ENCODE data around the gene NUMBL.
A peak's percentile ranks its signal among the peaks of the same experiment; 100 is the strongest.
"Not testable (repeated sequence)": the region's sequence is repeated elsewhere in the genome, so short reads cannot be mapped to it uniquely, and the experiment has no call there.

The NUMBL gene

GRCh38 chr19:40690050-40690692, at the start of gene NUMBL:
Gene NUMBL (minus strand): TSS chr19:40690651. CDS start chr19:40690483, 168 bp downstream.
- peak; percentile 98 for DNase-seq (ENCODE audit: low spot score)

GRCh38 chr19:40739030-40739839, 48.8 kb upstream of the NUMBL start:
- DNase-seq (ENCODE audit: low spot score): no peak

- no peak for DNase-seq (ENCODE audit: low spot score)
These were observed 46.7 kb upstream of the NUMBL start for GRCh38 chr19:40737102-40737644.

GRCh38 chr19:40736661-40737060, 46.2 kb upstream of the NUMBL start:
- no peak for DNase-seq (ENCODE audit: low spot score)

- no peak for DNase-seq (ENCODE audit: low spot score)
These were observed 44.7 kb upstream of the NUMBL start for GRCh38 chr19:40735013-40735771.

- DNase-seq (ENCODE audit: low spot score): no peak
These were observed 42.7 kb upstream of the NUMBL start for GRCh38 chr19:40733149-40733548.

- DNase-seq (ENCODE audit: low spot score): not testable (repeated sequence)
These were observed 41.9 kb upstream of the NUMBL start for GRCh38 chr19:40732304-40732703.

GRCh38 chr19:40730065-40730464, 39.6 kb upstream of the NUMBL start:
- DNase-seq (ENCODE audit: low spot score): not testable (repeated sequence)

- DNase-seq (ENCODE audit: low spot score): no peak
These were observed 35.8 kb upstream of the NUMBL start for GRCh38 chr19:40726279-40726678.

GRCh38 chr19:40724855-40725254, 34.4 kb upstream of the NUMBL start:
- no peak for DNase-seq (ENCODE audit: low spot score)

- DNase-seq (ENCODE audit: low spot score): no peak
These were observed 33.9 kb upstream of the NUMBL start for GRCh38 chr19:40724315-40724714.

GRCh38 chr19:40723661-40724254, 33.3 kb upstream of the NUMBL start:
- DNase-seq (ENCODE audit: low spot score): no peak

GRCh38 chr19:40721936-40722661, 31.6 kb upstream of the NUMBL start:
- no peak for DNase-seq (ENCODE audit: low spot score)

- no peak for DNase-seq (ENCODE audit: low spot score)
These were observed 30.7 kb upstream of the NUMBL start for GRCh38 chr19:40721140-40721486.

- DNase-seq (ENCODE audit: low spot score): no peak
These were observed 29.0 kb upstream of the NUMBL start for GRCh38 chr19:40719414-40719894.

- peak; percentile 64 for DNase-seq (ENCODE audit: low spot score)
These were observed 28.4 kb upstream of the NUMBL start for GRCh38 chr19:40718774-40719391.

GRCh38 chr19:40717880-40718773, 27.7 kb upstream of the NUMBL start:
- DNase-seq (ENCODE audit: low spot score): peak; percentile 35

- DNase-seq (ENCODE audit: low spot score): no peak
These were observed 27.0 kb upstream of the NUMBL start for GRCh38 chr19:40717325-40717879.
